WTC11 (cell line): ENCODE data around the gene PLCD1. TPM values are rescaled to one million over a fixed set of nuclear protein-coding genes. Genes with fewer than 3 reads are reported as not detected.

Experiments
- ATAC-seq: fragments of 200-7000 bp; cut with Tn5 transposase; 2 replicates; pipeline ENCODE4 v1.10.0; 2021; ENCODE audit warnings: mild to moderate bottlenecking, moderate library complexity
- CTCF ChIA-PET: fragments of 300-600 bp; sonication (Branson Sonifier 250); formaldehyde crosslinking; loops from one replicate; lab custom pipeline; 2021; ENCODE audit warnings: antibody characterized with exemption; lab: Charles Lee
- POLR2A ChIA-PET: fragments of 350-600 bp; sonication (Branson Sonifier 250); formaldehyde crosslinking; loops from one replicate; lab custom pipeline; 2021; ENCODE audit warnings: antibody characterized with exemption; lab: Charles Lee
- DNase-seq: peaks from one replicate; pipeline ENCODE4 v3.0.0; 2021; ENCODE audit warnings: low spot score
- H3K27ac Mint-ChIP-seq: 2 replicates; pipeline ENCODE4 v1.8.0; 2021; ENCODE audit warnings: mixed read lengths
- H3K27me3 Mint-ChIP-seq: 2 replicates; pipeline ENCODE4 v1.8.0; 2021; ENCODE audit warnings: low read depth, mild to moderate bottlenecking, moderate library complexity, mixed read lengths
- H3K36me3 Mint-ChIP-seq: 2 replicates; pipeline ENCODE4 v1.8.0; 2021; ENCODE audit warnings: mixed read lengths
- H3K4me1 Mint-ChIP-seq: 2 replicates; pipeline ENCODE4 v1.8.0; 2022; ENCODE audit warnings: mixed read lengths
- H3K4me3 Mint-ChIP-seq: 2 replicates; pipeline ENCODE4 v1.8.0; 2021; ENCODE audit warnings: mild to moderate bottlenecking, moderate library complexity, mixed read lengths
- H3K9me3 Mint-ChIP-seq: 2 replicates; pipeline ENCODE4 v1.8.0; 2021; ENCODE audit warnings: mixed read lengths
- ATF1 ChIP-seq: sonication (generic); formaldehyde crosslinking; IDR thresholded peaks from 2 replicates; pipeline ENCODE4 v1.8.1; 2023; ENCODE audit warnings: mild to moderate bottlenecking, moderate library complexity, missing genetic modification reagents
- CREM ChIP-seq: sonication (generic); formaldehyde crosslinking; IDR thresholded peaks from 2 replicates; pipeline ENCODE4 v1.8.1; 2022; ENCODE audit warnings: mild to moderate bottlenecking, missing genetic modification reagents, moderate library complexity
- GABPB1 ChIP-seq: sonication (generic); formaldehyde crosslinking; IDR thresholded peaks from 2 replicates; pipeline ENCODE4 v1.8.1; 2023; ENCODE audit warnings: mild to moderate bottlenecking, missing genetic modification reagents
- JAZF1 ChIP-seq: fragments of 250-450 bp; sonication (Bioruptor Pico); IDR thresholded peaks from 2 replicates; pipeline ENCODE4 v1.9.0; 2021; ENCODE audit warnings: moderate library complexity, mild to moderate bottlenecking, inconsistent platforms
- MXD4 ChIP-seq: fragments of 250-450 bp; sonication (Bioruptor Pico); IDR thresholded peaks from 2 replicates; pipeline ENCODE4 v1.8.0; 2021; ENCODE audit warnings: mild to moderate bottlenecking, moderate library complexity, borderline replicate concordance
- NFATC4 ChIP-seq: fragments of 250-450 bp; sonication (Bioruptor Pico); IDR thresholded peaks from 2 replicates; pipeline ENCODE4 v1.9.0; 2021; ENCODE audit warnings: mild to moderate bottlenecking
- PRRX2 ChIP-seq: fragments of 250-450 bp; sonication (Bioruptor Pico); IDR thresholded peaks from 2 replicates; pipeline ENCODE4 v1.8.0; 2021; ENCODE audit warnings: mild to moderate bottlenecking
- SMAD3 ChIP-seq: sonication (generic); formaldehyde crosslinking; IDR thresholded peaks from 2 replicates; pipeline ENCODE4 v1.8.0; 2022; ENCODE audit warnings: missing genetic modification reagents, mild to moderate bottlenecking, borderline replicate concordance
- SMAD4 ChIP-seq: sonication (generic); formaldehyde crosslinking; IDR thresholded peaks from 2 replicates; pipeline ENCODE4 v1.8.0; 2022; ENCODE audit warnings: mild to moderate bottlenecking, missing genetic modification reagents
- ZNF219 ChIP-seq: sonication (generic); formaldehyde crosslinking; IDR thresholded peaks from 2 replicates; pipeline ENCODE4 v1.8.0; 2023; ENCODE audit warnings: missing genetic modification reagents, mild to moderate bottlenecking, borderline replicate concordance
- ZNF232 ChIP-seq: sonication (generic); formaldehyde crosslinking; IDR thresholded peaks from 2 replicates; pipeline ENCODE4 v1.8.0; 2022; ENCODE audit warnings: mild to moderate bottlenecking, missing genetic modification reagents
- ZNF317 ChIP-seq: sonication (generic); formaldehyde crosslinking; IDR thresholded peaks from 2 replicates; pipeline ENCODE4 v1.8.1; 2023; ENCODE audit warnings: low read depth, mild to moderate bottlenecking, moderate library complexity, missing genetic modification reagents, borderline replicate concordance
- ZNF396 ChIP-seq: fragments of 250-450 bp; sonication (Bioruptor Pico); IDR thresholded peaks from 2 replicates; pipeline ENCODE4 v1.8.0; 2021; ENCODE audit warnings: mild to moderate bottlenecking, moderate library complexity, borderline replicate concordance
- ZNF671 ChIP-seq: fragments of 250-450 bp; sonication (Bioruptor Pico); IDR thresholded peaks from 2 replicates; pipeline ENCODE4 v1.8.0; 2021; ENCODE audit warnings: mild to moderate bottlenecking
- total RNA-seq: library from RNA; stranded (reverse); gene quantifications from 3 replicates; pipeline ENCODE4 v1.2.3, GENCODE V29; 2021
- TF ChIP-seq, protein P1 (sequence below): fragments of 250-450 bp; sonication (Bioruptor Pico); IDR thresholded peaks from 2 replicates; pipeline ENCODE4 v1.9.0; 2021; ENCODE audit warnings: mild to moderate bottlenecking
- TF ChIP-seq, protein P2 (sequence below): sonication (generic); formaldehyde crosslinking; IDR thresholded peaks from 2 replicates; pipeline ENCODE4 v1.8.1; 2023; ENCODE audit warnings: mild to moderate bottlenecking, missing genetic modification reagents
- TF ChIP-seq, protein P3 (sequence below): sonication (generic); formaldehyde crosslinking; IDR thresholded peaks from 2 replicates; pipeline ENCODE4 v1.8.0; 2022; ENCODE audit warnings: mild to moderate bottlenecking, missing genetic modification reagents
- TF ChIP-seq, protein P4 (sequence below): fragments of 250-450 bp; sonication (Bioruptor Pico); IDR thresholded peaks from 2 replicates; pipeline ENCODE4 v1.8.0; 2021; ENCODE audit warnings: mild to moderate bottlenecking
- TF ChIP-seq, protein P5 (sequence below): sonication (generic); formaldehyde crosslinking; IDR thresholded peaks from 2 replicates; pipeline ENCODE4 v1.8.0; 2022; ENCODE audit warnings: mild to moderate bottlenecking, missing genetic modification reagents
- TF ChIP-seq, protein P6 (sequence below): fragments of 250-450 bp; sonication (Bioruptor Pico); IDR thresholded peaks from 2 replicates; pipeline ENCODE4 v2.1.2; 2022; ENCODE audit warnings: mild to moderate bottlenecking, moderate library complexity
- TF ChIP-seq, protein P7 (sequence below): sonication (generic); formaldehyde crosslinking; conservative IDR thresholded peaks from 2 replicates; pipeline ENCODE4 v1.8.1; 2023; ENCODE audit warnings: mild to moderate bottlenecking, low read depth, missing genetic modification reagents, moderate library complexity
- TF ChIP-seq, protein P8 (sequence below): fragments of 200-600 bp; IDR thresholded peaks from 2 replicates; pipeline ENCODE4 v1.8.0; 2022; ENCODE audit warnings: antibody characterized with exemption
- TF ChIP-seq, protein P9 (sequence below): sonication (generic); formaldehyde crosslinking; IDR thresholded peaks from 2 replicates; pipeline ENCODE4 v1.8.0; 2022; ENCODE audit warnings: mild to moderate bottlenecking, missing genetic modification reagents

Gene PLCD1
- total RNA-seq, 1 experiment from 2014 or later, result 29.9 TPM

DNA sequence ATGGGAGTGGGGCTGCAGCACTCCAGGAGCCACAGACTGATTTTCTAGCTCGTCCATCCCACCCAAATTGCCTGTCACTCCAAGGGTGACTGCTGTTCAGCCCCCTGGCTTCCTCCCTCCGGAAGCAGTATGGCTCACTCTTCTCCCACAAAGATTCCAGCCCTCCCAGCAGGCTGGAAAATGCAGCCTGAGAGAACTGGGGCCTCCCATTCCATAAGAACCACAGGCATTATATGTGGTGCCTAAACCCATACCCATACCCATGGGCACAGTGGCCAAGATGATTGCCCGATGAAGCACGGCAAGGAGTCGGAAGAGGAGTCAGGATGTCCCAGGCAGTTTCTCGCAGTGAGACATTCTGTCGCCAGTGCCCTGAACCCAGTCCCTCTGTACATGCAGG is 44.8 kb downstream of the PLCD1 start:
- Mint-ChIP-seq H3K36me3 (no peaks in the 10 kb centered on the region), H3K9me3 (no peaks in the 10 kb centered on the region), H3K4me1 (peaks cover 6% of the 10 kb centered on the region; the same call in 1 of the 2 replicates), H3K27me3 (no peaks in the 10 kb centered on the region), H3K27ac (no peak overlapping the region), H3K4me3 (no peak overlapping the region)
- TF ChIP-seq GABPB1 (CRISPR knock-in tag) (no peak), MXD4 (CRISPR knock-in tag) (no peak), NFATC4 (CRISPR knock-in tag) (no peak), PRRX2 (CRISPR knock-in tag) (no peak), ZNF396 (no peak), SMAD4 (no peak), ZNF317 (CRISPR knock-in tag) (no peak), CREM (CRISPR knock-in tag) (no peak), JAZF1 (CRISPR knock-in tag) (no peak)
- TF ChIP-seq, protein P1, sequence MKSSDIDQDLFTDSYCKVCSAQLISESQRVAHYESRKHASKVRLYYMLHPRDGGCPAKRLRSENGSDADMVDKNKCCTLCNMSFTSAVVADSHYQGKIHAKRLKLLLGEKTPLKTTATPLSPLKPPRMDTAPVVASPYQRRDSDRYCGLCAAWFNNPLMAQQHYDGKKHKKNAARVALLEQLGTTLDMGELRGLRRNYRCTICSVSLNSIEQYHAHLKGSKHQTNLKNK, result no peak
- TF ChIP-seq, protein P2, sequence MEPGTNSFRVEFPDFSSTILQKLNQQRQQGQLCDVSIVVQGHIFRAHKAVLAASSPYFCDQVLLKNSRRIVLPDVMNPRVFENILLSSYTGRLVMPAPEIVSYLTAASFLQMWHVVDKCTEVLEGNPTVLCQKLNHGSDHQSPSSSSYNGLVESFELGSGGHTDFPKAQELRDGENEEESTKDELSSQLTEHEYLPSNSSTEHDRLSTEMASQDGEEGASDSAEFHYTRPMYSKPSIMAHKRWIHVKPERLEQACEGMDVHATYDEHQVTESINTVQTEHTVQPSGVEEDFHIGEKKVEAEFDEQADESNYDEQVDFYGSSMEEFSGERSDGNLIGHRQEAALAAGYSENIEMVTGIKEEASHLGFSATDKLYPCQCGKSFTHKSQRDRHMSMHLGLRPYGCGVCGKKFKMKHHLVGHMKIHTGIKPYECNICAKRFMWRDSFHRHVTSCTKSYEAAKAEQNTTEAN (CRISPR knock-in tag), result no peak
- TF ChIP-seq, protein P3, sequence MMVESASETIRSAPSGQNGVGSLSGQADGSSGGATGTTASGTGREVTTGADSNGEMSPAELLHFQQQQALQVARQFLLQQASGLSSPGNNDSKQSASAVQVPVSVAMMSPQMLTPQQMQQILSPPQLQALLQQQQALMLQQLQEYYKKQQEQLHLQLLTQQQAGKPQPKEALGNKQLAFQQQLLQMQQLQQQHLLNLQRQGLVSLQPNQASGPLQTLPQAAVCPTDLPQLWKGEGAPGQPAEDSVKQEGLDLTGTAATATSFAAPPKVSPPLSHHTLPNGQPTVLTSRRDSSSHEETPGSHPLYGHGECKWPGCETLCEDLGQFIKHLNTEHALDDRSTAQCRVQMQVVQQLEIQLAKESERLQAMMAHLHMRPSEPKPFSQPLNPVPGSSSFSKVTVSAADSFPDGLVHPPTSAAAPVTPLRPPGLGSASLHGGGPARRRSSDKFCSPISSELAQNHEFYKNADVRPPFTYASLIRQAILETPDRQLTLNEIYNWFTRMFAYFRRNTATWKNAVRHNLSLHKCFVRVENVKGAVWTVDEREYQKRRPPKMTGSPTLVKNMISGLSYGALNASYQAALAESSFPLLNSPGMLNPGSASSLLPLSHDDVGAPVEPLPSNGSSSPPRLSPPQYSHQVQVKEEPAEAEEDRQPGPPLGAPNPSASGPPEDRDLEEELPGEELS (CRISPR knock-in tag), result no peak
- TF ChIP-seq, protein P4, sequence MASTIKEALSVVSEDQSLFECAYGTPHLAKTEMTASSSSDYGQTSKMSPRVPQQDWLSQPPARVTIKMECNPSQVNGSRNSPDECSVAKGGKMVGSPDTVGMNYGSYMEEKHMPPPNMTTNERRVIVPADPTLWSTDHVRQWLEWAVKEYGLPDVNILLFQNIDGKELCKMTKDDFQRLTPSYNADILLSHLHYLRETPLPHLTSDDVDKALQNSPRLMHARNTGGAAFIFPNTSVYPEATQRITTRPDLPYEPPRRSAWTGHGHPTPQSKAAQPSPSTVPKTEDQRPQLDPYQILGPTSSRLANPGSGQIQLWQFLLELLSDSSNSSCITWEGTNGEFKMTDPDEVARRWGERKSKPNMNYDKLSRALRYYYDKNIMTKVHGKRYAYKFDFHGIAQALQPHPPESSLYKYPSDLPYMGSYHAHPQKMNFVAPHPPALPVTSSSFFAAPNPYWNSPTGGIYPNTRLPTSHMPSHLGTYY, result no peak
- TF ChIP-seq, protein P5, sequence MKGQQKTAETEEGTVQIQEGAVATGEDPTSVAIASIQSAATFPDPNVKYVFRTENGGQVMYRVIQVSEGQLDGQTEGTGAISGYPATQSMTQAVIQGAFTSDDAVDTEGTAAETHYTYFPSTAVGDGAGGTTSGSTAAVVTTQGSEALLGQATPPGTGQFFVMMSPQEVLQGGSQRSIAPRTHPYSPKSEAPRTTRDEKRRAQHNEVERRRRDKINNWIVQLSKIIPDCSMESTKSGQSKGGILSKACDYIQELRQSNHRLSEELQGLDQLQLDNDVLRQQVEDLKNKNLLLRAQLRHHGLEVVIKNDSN (CRISPR knock-in tag), result no peak
- TF ChIP-seq, protein P6, sequence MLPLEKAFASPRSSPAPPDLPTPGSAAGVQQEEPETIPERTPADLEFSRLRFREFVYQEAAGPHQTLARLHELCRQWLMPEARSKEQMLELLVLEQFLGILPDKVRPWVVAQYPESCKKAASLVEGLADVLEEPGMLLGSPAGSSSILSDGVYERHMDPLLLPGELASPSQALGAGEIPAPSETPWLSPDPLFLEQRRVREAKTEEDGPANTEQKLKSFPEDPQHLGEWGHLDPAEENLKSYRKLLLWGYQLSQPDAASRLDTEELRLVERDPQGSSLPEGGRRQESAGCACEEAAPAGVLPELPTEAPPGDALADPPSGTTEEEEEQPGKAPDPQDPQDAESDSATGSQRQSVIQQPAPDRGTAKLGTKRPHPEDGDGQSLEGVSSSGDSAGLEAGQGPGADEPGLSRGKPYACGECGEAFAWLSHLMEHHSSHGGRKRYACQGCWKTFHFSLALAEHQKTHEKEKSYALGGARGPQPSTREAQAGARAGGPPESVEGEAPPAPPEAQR (CRISPR knock-in tag), result no peak
- CTCF ChIA-PET, result interaction anchor here (3.2 to 6.0 kb wide), 2 partner anchors 11 to 12 kb away, joined by 37 to 61 read pairs; no protein-coding TSS in a partner anchor
- DNase-seq (no peak), ATAC-seq (no peak)
- POLR2A ChIA-PET, result no interaction called here

DNA sequence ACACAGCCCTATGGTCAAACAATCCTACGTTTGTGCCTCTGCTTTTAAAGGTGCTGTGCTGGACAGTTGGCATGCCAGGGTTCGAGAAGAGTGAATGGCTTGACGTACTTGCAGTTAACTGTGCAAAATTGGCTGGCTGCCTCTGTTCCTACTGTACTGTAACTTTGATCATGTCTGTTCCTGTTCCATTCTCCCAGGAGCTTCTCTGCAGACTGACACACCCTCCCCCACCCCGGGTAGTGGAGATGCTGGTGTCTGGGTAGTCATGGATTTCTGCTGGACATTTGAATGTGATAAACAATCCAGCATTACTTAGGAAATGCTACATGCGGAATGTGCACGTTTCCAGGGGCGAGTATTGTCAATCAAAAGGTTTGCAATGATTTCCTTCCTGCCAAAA is 45.4 kb downstream of the PLCD1 start:
- no peak overlapping the region for H3K27ac Mint-ChIP-seq
- no peak overlapping the region for H3K4me3 Mint-ChIP-seq
- no peaks in the 10 kb centered on the region for H3K36me3 Mint-ChIP-seq
- H3K27me3 Mint-ChIP-seq, result no peaks in the 10 kb centered on the region
- POLR2A ChIA-PET, result no interaction called here
- no peaks in the 10 kb centered on the region for H3K9me3 Mint-ChIP-seq
- CTCF ChIA-PET, result interaction anchor here (3.2 to 6.0 kb wide), 2 partner anchors 10 to 13 kb away, joined by 37 to 61 read pairs; no protein-coding TSS in a partner anchor
- DNase-seq (no peak), ATAC-seq (no peak)
- peaks cover 6% of the 10 kb centered on the region; the same call in 1 of the 2 replicates for H3K4me1 Mint-ChIP-seq
- TF ChIP-seq ZNF232 (no peak), ATF1 (CRISPR knock-in tag) (no peak), ZNF671 (CRISPR knock-in tag) (no peak), ZNF219 (CRISPR knock-in tag) (no peak), SMAD3 (CRISPR knock-in tag) (no peak), ZNF396 (no peak)
- TF ChIP-seq, protein P7, sequence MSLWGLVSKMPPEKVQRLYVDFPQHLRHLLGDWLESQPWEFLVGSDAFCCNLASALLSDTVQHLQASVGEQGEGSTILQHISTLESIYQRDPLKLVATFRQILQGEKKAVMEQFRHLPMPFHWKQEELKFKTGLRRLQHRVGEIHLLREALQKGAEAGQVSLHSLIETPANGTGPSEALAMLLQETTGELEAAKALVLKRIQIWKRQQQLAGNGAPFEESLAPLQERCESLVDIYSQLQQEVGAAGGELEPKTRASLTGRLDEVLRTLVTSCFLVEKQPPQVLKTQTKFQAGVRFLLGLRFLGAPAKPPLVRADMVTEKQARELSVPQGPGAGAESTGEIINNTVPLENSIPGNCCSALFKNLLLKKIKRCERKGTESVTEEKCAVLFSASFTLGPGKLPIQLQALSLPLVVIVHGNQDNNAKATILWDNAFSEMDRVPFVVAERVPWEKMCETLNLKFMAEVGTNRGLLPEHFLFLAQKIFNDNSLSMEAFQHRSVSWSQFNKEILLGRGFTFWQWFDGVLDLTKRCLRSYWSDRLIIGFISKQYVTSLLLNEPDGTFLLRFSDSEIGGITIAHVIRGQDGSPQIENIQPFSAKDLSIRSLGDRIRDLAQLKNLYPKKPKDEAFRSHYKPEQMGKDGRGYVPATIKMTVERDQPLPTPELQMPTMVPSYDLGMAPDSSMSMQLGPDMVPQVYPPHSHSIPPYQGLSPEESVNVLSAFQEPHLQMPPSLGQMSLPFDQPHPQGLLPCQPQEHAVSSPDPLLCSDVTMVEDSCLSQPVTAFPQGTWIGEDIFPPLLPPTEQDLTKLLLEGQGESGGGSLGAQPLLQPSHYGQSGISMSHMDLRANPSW (CRISPR knock-in tag), result no peak
- TF ChIP-seq, protein P8, sequence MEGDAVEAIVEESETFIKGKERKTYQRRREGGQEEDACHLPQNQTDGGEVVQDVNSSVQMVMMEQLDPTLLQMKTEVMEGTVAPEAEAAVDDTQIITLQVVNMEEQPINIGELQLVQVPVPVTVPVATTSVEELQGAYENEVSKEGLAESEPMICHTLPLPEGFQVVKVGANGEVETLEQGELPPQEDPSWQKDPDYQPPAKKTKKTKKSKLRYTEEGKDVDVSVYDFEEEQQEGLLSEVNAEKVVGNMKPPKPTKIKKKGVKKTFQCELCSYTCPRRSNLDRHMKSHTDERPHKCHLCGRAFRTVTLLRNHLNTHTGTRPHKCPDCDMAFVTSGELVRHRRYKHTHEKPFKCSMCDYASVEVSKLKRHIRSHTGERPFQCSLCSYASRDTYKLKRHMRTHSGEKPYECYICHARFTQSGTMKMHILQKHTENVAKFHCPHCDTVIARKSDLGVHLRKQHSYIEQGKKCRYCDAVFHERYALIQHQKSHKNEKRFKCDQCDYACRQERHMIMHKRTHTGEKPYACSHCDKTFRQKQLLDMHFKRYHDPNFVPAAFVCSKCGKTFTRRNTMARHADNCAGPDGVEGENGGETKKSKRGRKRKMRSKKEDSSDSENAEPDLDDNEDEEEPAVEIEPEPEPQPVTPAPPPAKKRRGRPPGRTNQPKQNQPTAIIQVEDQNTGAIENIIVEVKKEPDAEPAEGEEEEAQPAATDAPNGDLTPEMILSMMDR, result no peak
- TF ChIP-seq, protein P9, sequence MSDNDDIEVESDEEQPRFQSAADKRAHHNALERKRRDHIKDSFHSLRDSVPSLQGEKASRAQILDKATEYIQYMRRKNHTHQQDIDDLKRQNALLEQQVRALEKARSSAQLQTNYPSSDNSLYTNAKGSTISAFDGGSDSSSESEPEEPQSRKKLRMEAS (CRISPR knock-in tag), result no peak
